Measurements from ENCODE around the gene CYSTM1. TPM values are rescaled to one million over a fixed set of nuclear protein-coding genes. Genes with fewer than 3 reads are reported as not detected.
A peak's percentile ranks its signal among the peaks of the same experiment; 100 is the strongest.

The CYSTM1 gene
- total and polyA plus RNA-seq, 10 donors = 25.8 to 78.3 (median 38.3) TPM

GRCh38 chr5:140273401-140273877 is 98.5 kb downstream of the CYSTM1 start:
- TF ChIP-seq POLR2A (IDR thresholded peaks at IDR 0.05) (no peak), CTCF (IDR thresholded peaks at IDR 0.05 in 8 of 11, conservative IDR thresholded peaks at IDR 0.05 in 3 of 11) (no peak), POLR2AphosphoS5 (IDR thresholded peaks at IDR 0.05) (peak in 1 of 3 donors; percentile 52)
- no peaks in the 10 kb centered on the region for H3K9me3 ChIP-seq
- WGBS, 5 donors = 43 to 74% (median 63%) methylated on average over 6 of the region's 6 CpGs
- H3K27me3 ChIP-seq (replicated peaks in 1 of 7) = no peaks in the 10 kb centered on the region
- H3K4me1 ChIP-seq = peaks cover 0 to 29% (median 12%) of the 10 kb centered on the region in 6 donors
- intact Hi-C loops (cut with DNase I; ENCODE audit: low total_unique reads) = no loop called here
- H3K36me3 ChIP-seq = peaks cover 0 to 29% (median 0%) of the 10 kb centered on the region in 6 donors
- no peak overlapping the region for H3K4me3 ChIP-seq
- H3K27ac ChIP-seq = peak overlapping the region in 5 of 8 donors; percentile 23 to 73 (median 65)
- no peak for DNase-seq

- no peak for DNase-seq
- Histone ChIP-seq H3K4me3 (no peak overlapping the region), H3K9me3 (no peaks in the 10 kb centered on the region), H3K27ac (no peak overlapping the region), H3K27me3 (replicated peaks in 1 of 7) (no peaks in the 10 kb centered on the region), H3K36me3 (peaks cover 0 to 41% (median 0%) of the 10 kb centered on the region in 6 donors), H3K4me1 (peaks cover 0 to 29% (median 12%) of the 10 kb centered on the region in 6 donors)
- intact Hi-C loops (cut with DNase I; ENCODE audit: low total_unique reads) = no loop called here
- TF ChIP-seq CTCF (IDR thresholded peaks at IDR 0.05 in 8 of 11, conservative IDR thresholded peaks at IDR 0.05 in 3 of 11) (no peak), POLR2A (IDR thresholded peaks at IDR 0.05) (no peak), POLR2AphosphoS5 (IDR thresholded peaks at IDR 0.05) (no peak)
These were observed 100.8 kb downstream of the CYSTM1 start for GRCh38 chr5:140275837-140276236.

- Histone ChIP-seq H3K4me3 (no peak overlapping the region), H3K36me3 (peaks cover 0 to 31% (median 0%) of the 10 kb centered on the region in 6 donors), H3K9me3 (no peaks in the 10 kb centered on the region), H3K27ac (no peak overlapping the region), H3K4me1 (peaks cover 9 to 32% (median 22%) of the 10 kb centered on the region in 6 donors), H3K27me3 (replicated peaks in 1 of 7) (no peaks in the 10 kb centered on the region)
- TF ChIP-seq POLR2A (IDR thresholded peaks at IDR 0.05) = no peak
- intact Hi-C loops (cut with DNase I; ENCODE audit: low total_unique reads) = no loop called here
- 94 to 100% (median 97%) methylated on average over 2 of the region's 2 CpGs for WGBS, 5 donors
- no peak for DNase-seq
These were observed 107.3 kb downstream of the CYSTM1 start for GRCh38 chr5:140282266-140282665.

- TF ChIP-seq CTCF (IDR thresholded peaks at IDR 0.05 in 8 of 11, conservative IDR thresholded peaks at IDR 0.05 in 3 of 11) (no peak), POLR2AphosphoS5 (IDR thresholded peaks at IDR 0.05) (no peak), POLR2A (IDR thresholded peaks at IDR 0.05) (no peak)
- intact Hi-C loops (cut with DNase I; ENCODE audit: low total_unique reads) = no loop called here
- Histone ChIP-seq H3K9me3 (no peaks in the 10 kb centered on the region), H3K4me1 (peaks cover 9 to 39% (median 22%) of the 10 kb centered on the region in 6 donors), H3K27ac (peak overlapping the region in 5 of 8 donors; percentile 62 to 82 (median 72)), H3K27me3 (replicated peaks in 1 of 7) (no peaks in the 10 kb centered on the region), H3K4me3 (no peak overlapping the region), H3K36me3 (peaks cover 0 to 21% (median 0%) of the 10 kb centered on the region in 6 donors)
- WGBS, 5 donors = 82 to 88% (median 84%) methylated on average over 3 of the region's 3 CpGs
- DNase-seq = no peak
These were observed 109.0 kb downstream of the CYSTM1 start for GRCh38 chr5:140284013-140284412.
